Measurements from ENCODE around the gene NOC3L.

Gene NOC3L

DNA sequence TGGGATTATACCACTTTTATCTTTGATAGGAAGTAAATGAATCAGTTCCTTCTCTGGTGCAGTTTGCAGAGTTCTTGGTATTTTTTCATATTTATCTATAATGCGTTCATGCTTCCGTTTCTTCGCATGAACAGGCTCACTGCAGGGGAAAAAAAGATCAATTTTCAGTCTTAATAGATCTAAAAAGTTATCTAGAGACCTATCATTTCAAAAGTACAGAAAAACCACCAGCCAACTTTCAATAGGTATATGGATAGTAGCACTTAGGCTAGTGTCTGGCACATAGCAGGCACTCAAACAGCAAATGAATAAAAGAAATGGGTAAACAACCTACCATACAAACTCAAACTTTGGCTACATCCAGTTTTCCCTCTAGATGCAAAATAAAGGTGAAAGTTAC, 5.5 kb downstream of the NOC3L start:
- no peaks in the 10 kb centered on the region for H3K27me3 ChIP-seq (replicated peaks; ENCODE audit: insufficient read depth, low read length)
- TF ChIP-seq EZH2 (optimal IDR thresholded peaks at IDR 0.05; ENCODE audit: low read depth, low read length) (no peak), EZH2phosphoT487 (IDR thresholded peaks at IDR 0.05; ENCODE audit: low read length) (no peak)
- TF ChIP-seq, protein P1, sequence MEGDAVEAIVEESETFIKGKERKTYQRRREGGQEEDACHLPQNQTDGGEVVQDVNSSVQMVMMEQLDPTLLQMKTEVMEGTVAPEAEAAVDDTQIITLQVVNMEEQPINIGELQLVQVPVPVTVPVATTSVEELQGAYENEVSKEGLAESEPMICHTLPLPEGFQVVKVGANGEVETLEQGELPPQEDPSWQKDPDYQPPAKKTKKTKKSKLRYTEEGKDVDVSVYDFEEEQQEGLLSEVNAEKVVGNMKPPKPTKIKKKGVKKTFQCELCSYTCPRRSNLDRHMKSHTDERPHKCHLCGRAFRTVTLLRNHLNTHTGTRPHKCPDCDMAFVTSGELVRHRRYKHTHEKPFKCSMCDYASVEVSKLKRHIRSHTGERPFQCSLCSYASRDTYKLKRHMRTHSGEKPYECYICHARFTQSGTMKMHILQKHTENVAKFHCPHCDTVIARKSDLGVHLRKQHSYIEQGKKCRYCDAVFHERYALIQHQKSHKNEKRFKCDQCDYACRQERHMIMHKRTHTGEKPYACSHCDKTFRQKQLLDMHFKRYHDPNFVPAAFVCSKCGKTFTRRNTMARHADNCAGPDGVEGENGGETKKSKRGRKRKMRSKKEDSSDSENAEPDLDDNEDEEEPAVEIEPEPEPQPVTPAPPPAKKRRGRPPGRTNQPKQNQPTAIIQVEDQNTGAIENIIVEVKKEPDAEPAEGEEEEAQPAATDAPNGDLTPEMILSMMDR (IDR thresholded peaks at IDR 0.05; ENCODE audit: low read length) = no peak
- no peak overlapping the region for H3K4me3 ChIP-seq (ENCODE audit: low read length)
- H3K4me2 ChIP-seq (ENCODE audit: low read depth, low read length) = no peak overlapping the region
- no peak overlapping the region for H3K9ac ChIP-seq (ENCODE audit: low read length)
- peaks cover 25% of the 10 kb centered on the region; the same call in 1 of the 2 replicates for H3K36me3 ChIP-seq (replicated peaks; ENCODE audit: insufficient read depth, low read length)
- no peaks in the 10 kb centered on the region for H3K9me3 ChIP-seq (replicated peaks; ENCODE audit: insufficient read depth, low read length)
- H3F3A ChIP-seq (ENCODE audit: insufficient read depth, low read length) = no peaks in the 10 kb centered on the region
- H3K9me2 ChIP-seq (replicated peaks; ENCODE audit: insufficient read depth, low read length) = no peaks in the 10 kb centered on the region
- DNase-seq = no peak
- H4K20me1 ChIP-seq (ENCODE audit: insufficient read depth, low read length) = no peaks in the 10 kb centered on the region
- 0 out of 2 replicates have a peak, but pooled peaks cover 10% of the 10 kb centered on the region for H3K4me1 ChIP-seq (ENCODE audit: low read length)
- peaks cover 52% of the 10 kb centered on the region for H3K79me2 ChIP-seq (ENCODE audit: low read length)
- no peak overlapping the region for H3K27ac ChIP-seq (ENCODE audit: low read length)
- H2AFZ ChIP-seq (ENCODE audit: low read length) = no peak overlapping the region

DNA sequence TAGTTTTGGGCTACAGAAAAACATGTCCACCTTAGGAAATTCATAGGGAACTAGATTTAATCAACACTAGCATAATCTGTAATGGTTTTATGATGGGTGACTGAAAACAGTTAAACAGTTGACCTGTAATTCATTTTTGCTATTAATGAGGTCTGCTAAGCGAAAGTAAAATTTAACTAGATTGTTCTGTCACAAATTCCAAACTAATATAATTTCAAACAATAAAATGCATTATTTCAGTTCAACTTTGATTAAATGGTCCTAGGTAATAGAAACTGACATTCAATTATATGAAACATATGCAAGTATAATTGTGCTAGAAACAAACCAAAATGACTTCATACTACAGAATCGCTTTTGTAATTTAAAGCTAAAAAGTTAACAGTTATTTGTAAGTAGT, 6.9 kb downstream of the NOC3L start:
- Histone ChIP-seq H3K79me2 (ENCODE audit: low read length) (peaks cover 38% of the 10 kb centered on the region), H3K9ac (ENCODE audit: low read length) (no peak overlapping the region), H2AFZ (ENCODE audit: low read length) (no peak overlapping the region), H3K4me3 (ENCODE audit: low read length) (no peak overlapping the region), H3F3A (ENCODE audit: insufficient read depth, low read length) (no peaks in the 10 kb centered on the region), H3K27me3 (replicated peaks; ENCODE audit: insufficient read depth, low read length) (no peaks in the 10 kb centered on the region), H3K9me2 (replicated peaks; ENCODE audit: insufficient read depth, low read length) (no peaks in the 10 kb centered on the region), H3K36me3 (replicated peaks; ENCODE audit: insufficient read depth, low read length) (peaks cover 25% of the 10 kb centered on the region; the same call in 1 of the 2 replicates), H3K4me2 (ENCODE audit: low read depth, low read length) (no peak overlapping the region), H4K20me1 (ENCODE audit: insufficient read depth, low read length) (no peaks in the 10 kb centered on the region), H3K4me1 (ENCODE audit: low read length) (no peaks in the 10 kb centered on the region), H3K9me3 (replicated peaks; ENCODE audit: insufficient read depth, low read length) (no peaks in the 10 kb centered on the region), H3K27ac (ENCODE audit: low read length) (no peak overlapping the region)
- TF ChIP-seq EZH2 (optimal IDR thresholded peaks at IDR 0.05; ENCODE audit: low read depth, low read length) (no peak), EZH2phosphoT487 (IDR thresholded peaks at IDR 0.05; ENCODE audit: low read length) (no peak)
- TF ChIP-seq, protein P1 (IDR thresholded peaks at IDR 0.05; ENCODE audit: low read length) = no peak
- DNase-seq = no peak

DNA sequence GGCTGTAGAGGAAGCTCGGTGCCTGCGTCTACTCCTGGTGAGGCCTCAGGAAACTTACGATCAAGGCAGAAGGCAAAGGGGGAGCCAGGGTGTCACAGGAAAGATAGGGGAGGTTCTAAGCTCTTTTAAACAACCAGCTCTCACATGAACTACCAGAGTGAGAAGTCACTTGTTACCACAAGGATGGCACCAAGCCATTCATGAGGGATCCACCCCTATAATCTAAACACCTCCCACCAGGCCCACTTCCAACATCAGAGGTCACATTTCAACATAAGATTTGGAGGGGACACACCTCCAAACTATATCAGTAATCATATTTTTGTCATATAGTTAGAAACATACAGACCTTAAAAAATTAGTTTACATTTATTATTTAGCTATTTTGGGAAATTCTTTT, 9.4 kb downstream of the NOC3L start:
- no peak overlapping the region for H3K4me2 ChIP-seq (ENCODE audit: low read depth, low read length)
- no peak overlapping the region for H3K27ac ChIP-seq (ENCODE audit: low read length)
- peaks cover 3% of the 10 kb centered on the region; the same call in 1 of the 2 replicates for H3F3A ChIP-seq (ENCODE audit: insufficient read depth, low read length)
- H2AFZ ChIP-seq (ENCODE audit: low read length) = no peak overlapping the region
- no peak overlapping the region for H3K4me3 ChIP-seq (ENCODE audit: low read length)
- H3K79me2 ChIP-seq (ENCODE audit: low read length) = peaks cover 14% of the 10 kb centered on the region
- no peaks in the 10 kb centered on the region for H3K9me2 ChIP-seq (replicated peaks; ENCODE audit: insufficient read depth, low read length)
- TF ChIP-seq EZH2 (optimal IDR thresholded peaks at IDR 0.05; ENCODE audit: low read depth, low read length) (no peak), EZH2phosphoT487 (IDR thresholded peaks at IDR 0.05; ENCODE audit: low read length) (no peak)
- TF ChIP-seq, protein P1 (IDR thresholded peaks at IDR 0.05; ENCODE audit: low read length) = no peak
- H3K9me3 ChIP-seq (replicated peaks; ENCODE audit: insufficient read depth, low read length) = no peaks in the 10 kb centered on the region
- peaks cover 25% of the 10 kb centered on the region; the same call in 1 of the 2 replicates for H3K36me3 ChIP-seq (replicated peaks; ENCODE audit: insufficient read depth, low read length)
- no peak for DNase-seq
- no peaks in the 10 kb centered on the region for H4K20me1 ChIP-seq (ENCODE audit: insufficient read depth, low read length)
- H3K9ac ChIP-seq (ENCODE audit: low read length) = no peak overlapping the region
- no peaks in the 10 kb centered on the region for H3K27me3 ChIP-seq (replicated peaks; ENCODE audit: insufficient read depth, low read length)
- peaks cover 7% of the 10 kb centered on the region; the same call in 1 of the 2 replicates for H3K4me1 ChIP-seq (ENCODE audit: low read length)
